Activated CD8-positive, alpha-beta memory T cell treated with anti-CD3 and anti-CD28 coated beads, Interleukin-2, amount 50 U/mL, for 48 hours (primary cell): ENCODE measurements around the gene PTGER3.

Experiments
- DNase-seq: peaks from one replicate; pipeline ENCODE4 v3.0.0-alpha.2; 2020

The PTGER3 gene

DNA sequence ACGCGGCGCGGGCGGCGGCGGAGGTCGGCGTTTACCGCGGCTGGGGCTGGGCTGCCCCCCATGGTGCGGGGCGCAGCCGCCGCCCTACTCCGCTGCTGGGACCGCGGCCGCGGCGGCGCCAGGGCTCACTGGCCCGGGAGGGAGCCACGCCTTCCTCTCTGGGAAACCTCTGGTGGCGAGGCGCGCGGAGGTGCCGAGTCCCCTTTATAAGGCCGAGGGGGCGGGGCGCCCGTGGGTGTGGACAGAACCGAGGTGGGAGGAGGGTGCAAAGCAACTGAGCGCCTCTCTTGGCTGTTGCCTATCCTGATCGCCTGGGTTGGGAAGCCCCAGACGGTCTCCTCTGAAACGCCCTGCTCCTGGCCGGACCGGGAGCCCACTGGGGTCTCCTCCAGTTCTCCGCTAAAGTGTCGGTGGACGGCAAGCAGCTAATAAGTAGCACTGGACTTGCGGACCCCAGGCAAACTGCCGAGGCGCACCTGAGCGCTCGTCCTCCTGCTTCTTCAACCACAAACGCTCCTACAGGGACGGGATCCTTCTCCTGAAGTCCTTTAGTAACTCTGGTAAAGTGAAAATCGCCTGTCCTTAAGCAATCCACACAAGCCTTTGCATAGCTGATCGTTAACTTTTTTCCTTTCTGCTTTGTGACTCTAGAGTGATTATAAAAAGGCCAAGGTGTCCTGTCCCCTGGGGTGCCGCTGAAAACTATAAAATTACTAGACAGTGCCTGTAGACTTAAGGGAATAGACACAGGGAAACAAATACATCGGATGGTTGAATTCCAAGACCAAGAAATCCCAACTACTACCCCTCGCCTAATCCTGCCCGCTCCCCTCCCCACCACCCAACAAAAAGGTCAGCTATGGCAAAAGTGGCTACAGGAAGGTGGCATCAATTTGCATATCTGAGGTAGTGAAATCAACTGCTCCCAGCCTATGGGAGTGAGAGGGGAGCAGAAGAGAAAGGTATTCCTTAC, at the start of gene PTGER3:
Gene PTGER3, minus strand, starts transcription at position 182 of the 973 bp plus-strand sequence. CDS start 239 bp downstream, outside the sequence.
- peak; percentile 68 for DNase-seq

DNA sequence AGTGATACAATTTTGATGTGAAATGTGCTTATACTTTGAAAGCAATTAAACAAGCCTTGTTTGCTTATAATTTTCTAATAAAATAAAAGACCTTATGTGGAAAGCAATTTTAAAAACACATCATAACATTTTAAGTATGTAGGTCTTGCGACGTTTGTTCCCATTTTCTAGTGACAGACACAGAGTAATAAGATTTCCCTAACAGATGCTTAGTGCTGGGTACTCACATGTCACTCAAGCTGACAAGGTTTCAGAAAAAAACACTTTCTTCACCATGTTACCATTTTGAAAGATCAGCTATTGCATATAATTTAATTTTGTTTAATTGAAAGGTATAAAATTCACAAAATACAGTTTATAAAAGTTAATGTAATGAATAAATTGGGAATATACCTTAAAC, 47.3 kb upstream of the PTGER3 start:
- DNase-seq, result no peak

DNA sequence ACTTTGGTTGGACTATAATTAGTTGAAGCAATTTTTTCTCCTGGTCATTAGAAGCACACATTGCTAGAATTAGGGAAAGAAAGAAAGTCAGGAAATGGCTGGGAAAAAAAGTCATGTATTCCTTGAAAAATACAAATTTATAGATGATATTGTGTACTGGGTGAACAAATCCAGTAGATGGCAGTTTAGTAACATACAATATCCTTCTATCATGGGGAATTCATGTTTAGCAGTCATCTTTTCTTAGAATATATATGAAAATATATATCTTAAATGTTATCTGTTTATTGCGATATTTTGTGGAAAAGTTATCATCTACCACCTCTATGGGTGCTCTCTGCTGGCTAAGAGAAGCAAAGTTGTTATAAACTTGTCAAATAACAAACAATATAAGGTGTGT, 46.3 kb upstream of the PTGER3 start:
- no peak for DNase-seq

DNA sequence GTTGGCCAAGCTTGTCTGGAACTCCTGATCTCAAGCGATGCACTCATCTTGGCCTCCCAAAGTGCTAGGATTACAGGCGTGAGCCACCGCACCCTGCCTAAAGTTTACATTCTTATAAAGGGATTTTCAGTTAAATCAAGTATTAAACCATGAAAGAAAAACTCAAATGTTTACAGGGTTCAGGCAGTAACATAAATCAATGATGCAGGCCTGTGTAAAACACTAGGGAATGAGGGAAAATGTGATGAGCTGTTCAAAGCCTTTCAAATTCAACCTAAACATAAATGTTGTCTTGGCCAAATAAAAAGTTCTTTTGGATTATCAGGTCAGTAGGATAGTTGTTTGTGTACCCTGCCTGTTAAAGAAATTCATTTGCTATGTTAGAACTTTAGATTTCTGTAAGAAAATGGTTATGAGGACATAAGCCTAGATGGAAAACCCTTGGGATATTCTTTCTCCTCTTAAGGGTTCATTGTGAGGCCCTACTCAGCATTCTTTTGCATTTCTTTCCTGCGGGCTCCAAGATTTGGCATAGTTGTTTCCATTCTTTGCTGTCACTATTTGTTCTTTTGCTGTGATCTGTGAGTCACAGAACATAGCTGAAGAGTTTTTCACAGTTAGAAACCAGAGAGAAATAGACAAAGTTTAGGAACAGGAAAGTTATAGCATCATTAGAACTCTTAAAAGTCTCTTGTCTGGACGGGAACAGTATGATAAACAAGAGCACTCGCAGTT, 42.1 kb upstream of the PTGER3 start:
- no peak for DNase-seq

DNA sequence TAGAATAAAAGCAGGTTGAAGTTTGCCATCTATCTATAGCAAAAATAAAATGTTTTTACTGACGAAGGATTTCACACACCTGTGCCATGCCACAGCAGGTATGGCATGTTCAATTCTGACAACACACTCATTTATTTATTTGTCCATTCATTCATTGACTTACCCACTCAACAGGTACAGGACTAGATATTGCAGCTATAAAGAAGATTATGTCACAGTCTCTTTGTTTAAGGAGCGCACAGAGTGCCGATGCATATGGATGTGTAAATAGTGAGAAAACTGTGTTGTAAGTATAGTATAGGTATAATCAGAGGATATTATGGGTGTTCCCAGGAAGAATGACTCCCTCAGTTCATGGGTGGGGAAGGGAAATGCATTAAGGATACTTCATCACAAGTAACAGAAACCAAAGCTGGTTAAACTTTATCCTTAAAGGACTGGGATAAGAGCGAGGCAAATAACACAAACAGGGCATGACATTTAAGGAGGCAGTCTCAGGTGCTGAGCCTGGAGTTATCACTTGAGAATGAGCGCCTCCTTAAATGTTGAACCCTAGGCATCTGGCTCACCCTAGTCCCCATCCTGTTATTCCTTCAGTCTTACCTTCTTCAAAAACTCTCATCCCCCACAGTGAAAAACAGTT, 41.1 kb upstream of the PTGER3 start:
- no peak for DNase-seq

DNA sequence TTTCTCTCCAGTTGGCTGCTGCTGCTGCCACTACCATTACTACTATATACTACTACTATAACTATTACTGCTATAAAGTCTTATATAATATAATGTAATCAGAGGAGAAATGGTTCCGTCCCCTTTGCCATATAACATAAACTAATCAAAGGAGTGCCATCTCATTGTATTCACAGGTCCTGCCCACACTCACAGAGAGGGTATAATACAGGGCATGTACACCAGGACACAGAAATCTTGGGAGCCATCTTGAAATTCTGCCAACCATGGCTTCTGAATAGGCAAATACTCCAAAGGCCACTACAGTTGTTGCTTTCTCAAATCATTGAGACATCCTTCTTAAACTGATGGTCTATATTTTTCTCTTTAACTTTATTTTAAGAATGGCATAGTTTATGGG, 40.1 kb upstream of the PTGER3 start:
- DNase-seq, result no peak

DNA sequence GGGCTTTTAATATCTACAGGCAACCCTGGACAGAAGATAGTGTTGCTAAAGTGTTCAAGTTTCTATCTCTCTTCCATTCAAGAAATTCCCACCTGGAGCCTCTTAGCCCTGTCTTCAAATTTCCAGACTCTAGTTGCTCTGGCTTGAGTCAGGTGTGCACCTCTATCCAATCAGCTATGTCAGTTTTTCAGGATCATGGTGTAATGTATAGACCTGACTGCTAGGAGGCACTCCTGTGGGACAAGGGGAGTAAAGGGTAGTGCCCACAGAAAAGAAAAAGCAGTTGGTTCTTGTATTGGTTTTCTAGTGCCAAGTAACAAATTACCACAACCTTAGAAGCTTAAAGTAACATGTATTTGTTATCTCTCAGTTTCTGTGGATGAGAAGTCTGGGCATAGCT, 39.4 kb upstream of the PTGER3 start:
- DNase-seq, result no peak

DNA sequence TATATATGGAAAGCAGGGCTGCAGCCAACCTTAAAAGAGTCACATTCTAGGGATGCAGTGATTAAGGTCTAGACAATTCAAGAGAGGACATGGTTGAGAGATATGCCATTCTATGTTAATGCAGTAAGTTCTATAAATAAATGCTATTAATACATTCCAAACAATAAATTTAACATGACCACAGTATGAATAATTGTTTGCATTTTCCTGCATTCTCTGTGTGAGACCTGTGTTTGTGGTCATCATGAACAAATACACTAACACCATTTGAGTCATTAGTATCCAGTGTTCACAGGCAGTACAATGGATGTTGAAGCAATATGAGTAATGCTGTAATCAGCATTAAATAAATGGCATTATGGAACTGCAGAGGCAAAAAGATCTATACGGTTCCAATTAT, 38.7 kb upstream of the PTGER3 start:
- DNase-seq, result no peak

DNA sequence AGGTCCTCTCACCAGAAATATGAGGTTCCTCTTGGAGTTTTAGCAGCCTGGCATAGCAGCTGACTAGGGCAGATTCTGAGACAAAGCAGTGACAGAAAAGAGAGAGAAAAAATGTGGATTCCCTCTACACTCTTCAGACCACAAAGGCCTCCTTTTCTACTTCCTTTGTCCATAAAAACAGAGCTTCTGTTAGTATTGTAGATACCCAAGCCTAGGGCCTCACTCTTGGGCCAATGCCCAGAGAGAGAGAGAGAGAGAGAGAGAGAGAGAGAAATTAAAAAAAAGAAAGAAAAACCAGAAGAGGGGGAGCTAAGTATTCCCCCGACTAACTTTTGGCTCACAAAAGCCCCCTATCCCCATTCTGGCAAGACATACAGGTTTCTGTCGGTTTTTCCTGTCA, 35.7 kb upstream of the PTGER3 start:
- DNase-seq, result no peak

DNA sequence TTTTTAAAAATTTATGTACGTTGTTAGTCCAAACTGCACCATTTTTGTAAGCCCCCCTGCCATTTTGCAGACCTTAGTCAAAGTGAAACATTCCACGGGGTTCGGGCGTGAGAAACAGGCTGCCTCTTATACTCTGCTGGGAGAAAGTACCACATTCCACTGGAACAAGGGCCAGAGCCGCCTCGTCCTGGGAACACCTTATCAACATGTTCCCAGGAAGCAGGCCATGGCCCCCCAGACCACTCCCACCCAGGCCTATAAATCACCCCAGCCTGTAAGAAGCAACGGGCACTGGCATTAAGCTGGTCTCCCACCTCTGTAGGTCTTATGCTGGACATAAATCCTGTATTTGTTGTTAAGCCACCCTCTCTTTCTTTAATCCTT, 34.1 kb upstream of the PTGER3 start:
- DNase-seq, result peak; percentile 54

DNA sequence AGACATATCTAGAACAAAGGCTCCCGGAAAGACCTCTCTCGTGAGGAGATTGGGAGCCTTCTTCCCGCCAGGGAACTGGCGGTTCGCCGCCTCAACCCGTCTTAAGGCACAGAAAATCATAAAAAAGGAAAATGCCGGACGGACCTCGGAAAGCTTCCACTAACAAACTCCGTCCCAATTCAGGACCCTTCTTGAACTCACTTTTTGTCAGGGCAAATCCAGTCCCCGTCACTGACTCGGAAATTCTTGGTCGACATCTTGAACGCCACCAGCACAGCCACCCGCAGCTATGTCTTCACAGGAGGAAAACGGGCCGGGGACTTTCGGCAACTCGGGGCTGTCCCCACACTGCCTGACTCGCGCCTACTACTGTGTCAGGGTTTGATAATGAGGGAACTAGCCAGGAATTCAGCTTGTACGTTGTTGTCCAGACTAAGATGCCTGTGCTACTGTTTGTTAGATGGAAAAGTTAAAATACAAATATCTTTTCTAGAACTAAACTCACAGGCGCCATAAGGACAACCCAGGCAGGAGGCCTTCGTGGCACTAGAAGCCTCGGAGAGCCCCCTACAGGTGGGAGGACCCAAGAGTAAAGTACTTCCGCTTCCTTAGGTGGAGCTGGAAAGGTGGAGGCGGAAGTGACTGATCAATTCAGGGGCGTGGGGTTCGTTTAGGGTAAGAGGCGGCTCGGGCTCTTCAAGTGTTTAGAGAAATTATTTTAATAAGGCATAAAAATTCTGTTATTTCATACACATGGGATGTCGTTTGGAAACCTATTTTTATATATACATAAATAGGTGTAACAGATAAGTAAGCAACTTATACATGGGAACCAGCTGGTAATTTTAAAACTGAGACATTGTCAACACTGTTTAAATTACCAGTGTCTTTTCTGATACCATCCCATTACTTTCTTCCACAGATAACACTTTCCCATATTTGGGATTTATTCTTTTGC, 33.4 kb upstream of the PTGER3 start, which contains the start of gene ZRANB2:
Gene ZRANB2, minus strand, starts transcription at position 297 of the 958 bp plus-strand sequence. Its CDS starts 40 bp downstream, at position 257.
- peak; percentile 89 for DNase-seq

DNA sequence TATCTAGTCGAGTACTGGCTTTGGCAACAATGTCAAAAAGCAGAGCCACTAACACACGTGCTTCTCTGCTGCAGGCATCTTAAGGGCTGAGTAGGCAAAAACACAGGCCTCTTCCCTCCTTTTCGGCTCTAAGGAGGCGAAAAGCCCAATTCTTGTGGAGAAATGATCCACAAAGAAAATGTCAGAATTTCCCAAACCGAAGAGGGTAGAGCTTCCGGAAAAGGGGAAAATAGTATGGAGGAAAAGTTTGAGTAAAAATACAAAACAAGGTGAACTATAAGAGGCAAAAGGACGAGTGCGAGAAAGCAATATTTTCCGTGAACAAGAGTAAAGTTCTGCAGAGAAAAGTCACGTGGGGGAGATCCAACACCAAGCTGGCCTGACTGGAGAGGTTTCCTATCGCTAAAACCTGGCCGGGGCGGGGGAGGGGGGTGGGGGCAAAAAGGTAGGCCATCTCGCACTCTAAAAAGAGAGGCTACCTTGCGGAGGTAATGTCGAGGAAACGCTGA, 32.7 kb upstream of the PTGER3 start:
- DNase-seq, result no peak

DNA sequence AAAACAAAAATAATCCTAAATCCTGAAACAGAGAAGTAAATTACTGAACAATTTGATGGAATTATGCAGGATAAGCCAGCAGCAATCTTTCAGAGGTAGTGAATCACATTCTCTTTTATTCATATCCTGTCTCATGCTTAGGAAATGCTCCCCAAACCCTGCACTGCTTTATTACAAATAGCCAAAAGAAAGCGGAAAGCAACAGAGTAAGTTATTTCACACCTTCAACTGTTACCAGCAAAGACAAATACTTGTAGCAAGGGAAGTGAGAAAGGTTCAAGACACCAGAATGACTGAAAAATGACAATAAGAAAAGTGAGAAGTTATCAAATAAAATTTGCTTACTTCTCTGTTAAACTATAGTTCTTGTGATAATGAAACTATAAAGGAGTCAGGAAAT, 27.1 kb upstream of the PTGER3 start:
- no peak for DNase-seq

DNA sequence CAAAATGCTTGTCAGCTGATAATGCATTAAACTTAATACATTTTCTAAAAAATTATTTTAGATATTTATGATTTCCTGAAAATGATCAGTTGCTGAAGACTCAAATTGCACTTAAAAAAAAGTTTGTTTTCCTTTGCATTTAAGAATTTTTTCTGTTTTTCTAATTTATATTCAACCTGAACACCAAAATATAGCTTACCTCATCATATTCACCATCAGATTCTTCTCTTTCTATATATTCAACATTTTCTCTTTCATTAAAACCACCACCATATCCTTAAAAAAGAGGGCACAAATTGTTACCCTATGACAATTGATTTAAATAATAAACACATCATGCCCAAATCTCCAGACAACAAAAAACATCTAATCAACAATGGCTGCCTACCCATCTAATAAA, 24.7 kb upstream of the PTGER3 start:
- no peak for DNase-seq

DNA sequence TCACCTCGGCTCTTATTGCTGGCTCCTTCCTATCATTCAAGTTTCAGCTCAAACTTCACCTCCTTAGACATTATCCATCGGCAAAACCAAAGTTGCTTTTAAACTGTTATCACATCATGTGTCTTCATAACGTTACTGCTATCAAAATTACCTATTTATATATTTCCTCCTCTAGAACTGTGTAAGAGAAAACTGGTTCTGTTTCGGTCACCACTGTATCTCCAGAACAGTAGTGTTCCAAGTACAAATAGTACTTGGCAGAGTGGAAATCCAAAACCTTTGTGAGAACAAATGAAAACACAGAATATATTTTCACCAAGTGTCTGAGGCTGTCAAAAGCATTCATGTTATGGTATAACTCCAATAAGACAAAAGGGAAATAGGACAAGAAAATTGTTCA, 24.1 kb upstream of the PTGER3 start:
- no peak for DNase-seq

DNA sequence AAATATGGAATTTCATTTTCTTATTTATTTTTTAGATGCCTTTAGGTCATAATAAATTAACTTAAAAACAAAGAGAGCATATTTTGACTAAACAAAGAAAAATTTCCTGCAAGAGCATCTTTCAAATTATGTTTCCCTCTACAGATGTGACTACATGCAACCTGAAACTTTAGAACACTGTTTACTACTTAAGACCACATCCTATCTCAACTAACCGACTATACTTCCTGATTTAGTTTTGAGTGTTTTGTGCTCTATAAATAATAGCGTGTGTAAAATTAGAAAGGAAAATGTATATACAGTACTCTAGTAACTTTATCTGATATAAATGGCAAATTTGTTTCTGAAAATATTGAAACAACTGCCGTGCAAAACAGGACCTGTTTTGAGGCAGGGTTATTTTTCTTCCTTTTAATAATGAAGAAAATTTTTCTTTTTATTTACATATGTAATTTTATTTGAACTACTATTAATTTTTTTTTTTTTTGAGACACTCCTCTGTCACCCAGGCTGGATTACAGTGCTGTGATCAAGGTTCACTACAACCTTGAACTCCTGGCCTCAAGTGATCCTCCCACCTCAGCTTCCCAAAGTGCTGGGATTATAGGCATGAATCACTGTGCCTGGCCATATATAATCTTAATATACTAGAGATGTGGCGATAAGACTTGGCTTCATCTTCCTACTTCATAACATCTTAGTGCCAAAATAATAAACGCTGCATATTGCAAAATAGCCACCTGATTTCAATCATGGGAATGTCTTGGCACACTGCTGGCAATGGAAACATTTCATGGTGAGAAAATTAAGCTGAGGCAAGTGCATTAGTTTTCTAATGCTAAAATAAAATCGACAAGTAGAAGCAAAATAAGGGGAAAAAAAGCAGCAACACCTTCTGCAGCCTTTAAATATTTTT, 21.0 kb upstream of the PTGER3 start:
- DNase-seq, result no peak

DNA sequence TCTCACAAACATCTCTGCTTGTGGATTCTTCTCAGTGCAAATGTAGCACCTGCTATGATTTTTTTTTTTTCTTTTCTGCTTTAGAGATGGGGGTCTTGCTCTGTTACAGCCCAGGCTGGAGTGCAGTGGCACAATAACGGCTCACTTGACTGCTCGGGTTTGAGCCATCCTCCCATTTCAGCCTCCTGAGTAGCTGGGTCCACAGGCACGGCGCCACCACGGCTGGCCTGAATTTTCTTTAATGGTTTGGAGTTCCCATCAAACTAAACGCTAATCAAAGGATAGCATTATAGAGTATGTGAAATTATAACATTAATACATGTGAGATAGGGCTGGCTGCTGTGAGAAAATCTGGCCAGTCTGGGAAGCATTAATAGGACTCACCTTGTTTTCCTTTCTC, 7.2 kb upstream of the PTGER3 start:
- no peak for DNase-seq

DNA sequence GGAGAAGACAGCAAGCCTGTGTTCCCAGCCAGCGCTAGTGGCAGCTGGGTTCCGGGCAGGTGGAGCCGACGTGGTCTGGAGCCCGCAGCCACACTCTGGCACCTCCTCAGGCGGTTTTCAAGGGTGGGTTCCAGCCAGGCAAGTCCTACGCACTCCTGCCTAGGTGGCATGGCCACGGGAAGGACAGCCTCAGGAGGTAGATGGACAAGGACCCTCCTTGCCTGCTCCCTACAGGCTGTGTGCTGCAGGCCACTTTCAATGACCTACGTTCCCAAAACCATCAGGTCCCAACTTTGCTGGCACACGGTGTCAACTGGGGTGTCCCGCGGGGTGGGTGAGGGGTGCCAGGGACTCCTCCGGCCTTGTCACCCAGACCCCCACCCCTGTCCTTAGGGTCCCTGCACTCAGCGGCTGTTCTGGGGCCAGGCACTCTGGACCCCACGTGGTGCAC, 6.7 kb upstream of the PTGER3 start:
- DNase-seq, result peak; percentile 54

DNA sequence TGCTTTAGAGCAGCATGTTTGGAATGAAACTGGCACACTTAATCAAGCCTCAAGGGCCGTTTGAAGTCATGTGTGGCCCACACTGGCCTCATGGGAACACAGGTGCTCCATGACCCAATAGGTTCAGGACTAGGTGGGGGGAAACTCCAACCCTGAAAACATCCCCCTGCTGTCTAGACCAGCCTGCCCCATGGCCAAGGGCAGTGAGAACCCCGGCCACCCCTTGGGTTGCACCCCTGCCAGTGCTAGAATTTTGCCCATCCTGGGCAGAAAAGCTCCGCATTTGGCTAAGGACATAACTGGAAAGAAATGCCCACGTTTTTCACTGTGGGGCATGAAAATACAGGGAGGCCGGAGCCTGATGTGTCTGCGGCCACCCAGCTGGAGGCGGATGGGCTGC, 6.1 kb upstream of the PTGER3 start:
- no peak for DNase-seq

DNA sequence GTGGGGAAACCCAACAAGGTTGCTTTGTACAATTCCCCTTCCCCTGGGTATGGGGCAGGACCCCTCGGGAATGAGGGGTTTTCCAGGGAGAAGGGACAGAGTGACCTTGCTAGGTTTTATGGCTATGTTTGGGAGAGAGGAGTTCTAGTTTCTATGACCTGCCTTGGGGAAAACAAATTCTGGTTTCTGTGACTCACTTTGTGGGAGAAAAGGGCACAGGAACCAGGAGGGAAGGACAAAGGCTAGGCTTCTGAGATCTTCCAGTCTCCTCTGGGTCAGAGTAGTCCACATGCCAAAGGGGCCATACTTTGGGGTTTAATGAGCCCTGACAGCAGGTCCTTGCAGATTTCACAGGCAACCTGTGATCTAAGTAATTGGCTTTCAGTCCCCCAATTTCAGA, 5.5 kb upstream of the PTGER3 start:
- DNase-seq, result no peak
